MM.1S (cell line): ENCODE results near the gene SETBP1.

Source experiments
- EZH2 ChIP-seq: fragments of 300-600 bp; sonication (generic); optimal IDR thresholded peaks from 2 replicates; pipeline ENCODE3; 2017; ENCODE audit warnings: low read depth, mild to moderate bottlenecking, antibody characterized with exemption, low read length, mixed read lengths
- EZH2phosphoT487 ChIP-seq: fragments of 300-600 bp; sonication (generic); IDR thresholded peaks from 2 replicates; pipeline ENCODE4 v1.6.1; 2018; ENCODE audit warnings: antibody characterized with exemption, low read length
- TF ChIP-seq, protein P1 (sequence below): fragments of 300-600 bp; sonication (generic); IDR thresholded peaks from 2 replicates; pipeline ENCODE4 v1.5.1; 2016; ENCODE audit warnings: antibody characterized with exemption, low read length, mixed read lengths

GRCh38 chr18:44804033-44804432 lies 123.3 kb downstream of the SETBP1 start:
- TF ChIP-seq EZH2, result no peak
- TF ChIP-seq, protein P1, sequence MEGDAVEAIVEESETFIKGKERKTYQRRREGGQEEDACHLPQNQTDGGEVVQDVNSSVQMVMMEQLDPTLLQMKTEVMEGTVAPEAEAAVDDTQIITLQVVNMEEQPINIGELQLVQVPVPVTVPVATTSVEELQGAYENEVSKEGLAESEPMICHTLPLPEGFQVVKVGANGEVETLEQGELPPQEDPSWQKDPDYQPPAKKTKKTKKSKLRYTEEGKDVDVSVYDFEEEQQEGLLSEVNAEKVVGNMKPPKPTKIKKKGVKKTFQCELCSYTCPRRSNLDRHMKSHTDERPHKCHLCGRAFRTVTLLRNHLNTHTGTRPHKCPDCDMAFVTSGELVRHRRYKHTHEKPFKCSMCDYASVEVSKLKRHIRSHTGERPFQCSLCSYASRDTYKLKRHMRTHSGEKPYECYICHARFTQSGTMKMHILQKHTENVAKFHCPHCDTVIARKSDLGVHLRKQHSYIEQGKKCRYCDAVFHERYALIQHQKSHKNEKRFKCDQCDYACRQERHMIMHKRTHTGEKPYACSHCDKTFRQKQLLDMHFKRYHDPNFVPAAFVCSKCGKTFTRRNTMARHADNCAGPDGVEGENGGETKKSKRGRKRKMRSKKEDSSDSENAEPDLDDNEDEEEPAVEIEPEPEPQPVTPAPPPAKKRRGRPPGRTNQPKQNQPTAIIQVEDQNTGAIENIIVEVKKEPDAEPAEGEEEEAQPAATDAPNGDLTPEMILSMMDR, result no peak
- no peak for TF ChIP-seq EZH2phosphoT487
